K562 (cell line): Measurements from ENCODE around the gene ALOX12. TPM values are rescaled to one million over a fixed set of nuclear protein-coding genes. Genes with fewer than 3 reads are reported as not detected.

Experiments
- ARID1B ChIP-seq: fragments of 450-650 bp; IDR thresholded peaks from 2 replicates; pipeline ENCODE4 v1.6.1; 2016; ENCODE audit warnings: antibody characterized with exemption, mild to moderate bottlenecking, inconsistent platforms
- CHD4 ChIP-seq: fragments of 200-600 bp; sonication (generic); IDR thresholded peaks from 3 replicates; pipeline ENCODE4 v1.6.1; 2012; ENCODE audit warnings: low read depth, mild to moderate bottlenecking, mixed read lengths, low read length, inconsistent platforms; ENCODE audit not compliant: insufficient read depth, insufficient replicate concordance, poor library complexity, severe bottlenecking
- DPF2 ChIP-seq: fragments of 450-650 bp; IDR thresholded peaks from 2 replicates; pipeline ENCODE4 v1.6.1; 2016
- EGR1 ChIP-seq: fragments of 450-650 bp; conservative IDR thresholded peaks from 2 replicates; pipeline ENCODE4 v1.6.1; 2017; ENCODE audit warnings: mild to moderate bottlenecking
- EP400 ChIP-seq: fragments of 450-650 bp; IDR thresholded peaks from 2 replicates; pipeline ENCODE4 v1.6.1; 2017; ENCODE audit warnings: antibody characterized with exemption, mild to moderate bottlenecking, moderate library complexity
- HMBOX1 ChIP-seq: sonication (generic); IDR thresholded peaks from 2 replicates; pipeline ENCODE4 v1.6.1; 2016
- MAFG ChIP-seq: fragments of 450-650 bp; conservative IDR thresholded peaks from 2 replicates; pipeline ENCODE4 v1.6.1; 2016; ENCODE audit warnings: missing genetic modification characterization, missing compliant biosample characterization
- RBM17 ChIP-seq: fragments of 200-400 bp; formaldehyde crosslinking; IDR thresholded peaks from 2 replicates; pipeline ENCODE4 v1.6.1; 2017; ENCODE audit warnings: low read depth, mild to moderate bottlenecking, low read length, borderline replicate concordance
- RFX5 ChIP-seq: IDR thresholded peaks from 2 replicates; pipeline ENCODE4 v1.6.1; 2011; ENCODE audit warnings: low read depth, mild to moderate bottlenecking, improper control_type of control experiment, low read length
- SRF ChIP-seq, 2 experiments: fragments of 250-450, 450-650 bp in 1 of 2; sonication (Bioruptor Pico) in 1 of 2; sonication (generic) in 1 of 2; formaldehyde crosslinking; IDR thresholded peaks; 2 replicates each; pipeline versions ENCODE4 v1.5.0 to v1.5.1; 2020 to 2022; ENCODE audit warnings: mild to moderate bottlenecking in 1 of 2, missing genetic modification reagents in 1 of 2
- SRSF7 ChIP-seq: fragments of 200-400 bp; formaldehyde crosslinking; optimal IDR thresholded peaks from 2 replicates; pipeline ENCODE3; 2017; ENCODE audit warnings: mild to moderate bottlenecking, low read depth, low read length
- ZBTB8A ChIP-seq: fragments of 450-650 bp; IDR thresholded peaks from 2 replicates; pipeline ENCODE4 v1.6.1; 2018; ENCODE audit warnings: mild to moderate bottlenecking, moderate library complexity; ENCODE audit not compliant: partially characterized antibody
- ZNF592 ChIP-seq: fragments of 450-650 bp; IDR thresholded peaks from 2 replicates; pipeline ENCODE4 v1.6.1; 2017; ENCODE audit warnings: antibody characterized with exemption, mild to moderate bottlenecking
- ZNF644 ChIP-seq: fragments of 200-800 bp; sonication (Bioruptor generic); IDR thresholded peaks from 2 replicates; pipeline ENCODE4 v1.6.1; 2016; ENCODE audit warnings: low read depth, missing genetic modification characterization, missing compliant biosample characterization
- ZSCAN29 ChIP-seq: fragments of 450-650 bp; IDR thresholded peaks from 2 replicates; pipeline ENCODE4 v1.6.1; 2017
- polyA plus RNA-seq, 8 experiments: library from polyadenylated mRNA; depleted of rRNA in 4 of 8; stranded (reverse) in 5 of 8; unstranded in 3 of 8; fragments of >200 nt; fragmentation: Nextera tagmentation in 2 of 8; fragmentation: Illumina TruSeq in 1 of 8; extraction: Ambion mirVana in 2 of 8; extraction: Trizol in 1 of 8; gene quantifications; 2 replicates each; pipeline versions ENCODE4 v1.2.1 to v1.2.3, GENCODE V29; 2011 to 2014; ENCODE audit warnings: inconsistent platforms in 1 of 8, missing spikeins in 1 of 8
- total RNA-seq, 7 experiments: library from RNA; depleted of rRNA in 6 of 7; stranded (reverse); fragments of >200 nt in 6 of 7; fragmentation: Illumina TruSeq in 2 of 7; extraction: Trizol in 2 of 7; gene quantifications; 2 replicates each; pipeline versions ENCODE4 v1.2.1 to v1.2.3, GENCODE V29; 2011 to 2021; ENCODE audit warnings: low replicate concordance in 1 of 7
- TF ChIP-seq, protein P1 (sequence below), 2 experiments: fragments of 450-650 bp; IDR thresholded peaks; 2 replicates each; pipeline ENCODE4 v1.6.1; 2016; ENCODE audit warnings: mild to moderate bottlenecking in 2 of 2, borderline replicate concordance in 1 of 2, low read depth in 1 of 2, moderate library complexity in 1 of 2

The ALOX12 gene
- total and polyA plus RNA-seq, 9 of the 15 experiments (the other 6 are each of a cell fraction or from before 2014, with no cell fraction given): 0.09 to 1.1 (median 0.47) TPM; not detected in 1

DNA sequence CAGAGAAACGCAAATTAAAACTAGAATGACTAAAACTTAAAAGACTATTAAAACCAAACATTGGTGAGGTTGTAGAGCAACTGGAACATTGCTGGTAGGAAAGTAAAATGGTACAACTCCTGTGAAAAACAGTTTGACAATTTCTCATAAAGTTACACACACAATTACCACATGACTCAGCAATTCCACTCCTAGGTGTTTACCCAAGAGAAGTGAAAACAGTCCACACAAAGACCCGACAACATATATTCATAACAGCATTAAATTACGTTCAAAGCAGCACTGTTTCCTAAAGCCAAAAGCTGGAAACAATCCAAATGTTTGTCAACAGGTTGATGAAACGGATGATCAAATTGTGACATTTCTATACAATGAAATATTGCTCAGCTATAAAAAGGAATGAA is 26.5 kb upstream of the ALOX12 start (continued):
- TF ChIP-seq CHD4: no peak
- no peak for TF ChIP-seq RBM17
- TF ChIP-seq MAFG (tag): peak; percentile 98
- no peak for TF ChIP-seq RFX5
- peak; percentile 72 for TF ChIP-seq DPF2
- TF ChIP-seq HMBOX1: no peak
- no peak for TF ChIP-seq ZNF644 (tag)
- no peak for TF ChIP-seq ZSCAN29
- no peak for TF ChIP-seq EGR1
- TF ChIP-seq ARID1B: peak; percentile 62
- TF ChIP-seq, protein P1, sequence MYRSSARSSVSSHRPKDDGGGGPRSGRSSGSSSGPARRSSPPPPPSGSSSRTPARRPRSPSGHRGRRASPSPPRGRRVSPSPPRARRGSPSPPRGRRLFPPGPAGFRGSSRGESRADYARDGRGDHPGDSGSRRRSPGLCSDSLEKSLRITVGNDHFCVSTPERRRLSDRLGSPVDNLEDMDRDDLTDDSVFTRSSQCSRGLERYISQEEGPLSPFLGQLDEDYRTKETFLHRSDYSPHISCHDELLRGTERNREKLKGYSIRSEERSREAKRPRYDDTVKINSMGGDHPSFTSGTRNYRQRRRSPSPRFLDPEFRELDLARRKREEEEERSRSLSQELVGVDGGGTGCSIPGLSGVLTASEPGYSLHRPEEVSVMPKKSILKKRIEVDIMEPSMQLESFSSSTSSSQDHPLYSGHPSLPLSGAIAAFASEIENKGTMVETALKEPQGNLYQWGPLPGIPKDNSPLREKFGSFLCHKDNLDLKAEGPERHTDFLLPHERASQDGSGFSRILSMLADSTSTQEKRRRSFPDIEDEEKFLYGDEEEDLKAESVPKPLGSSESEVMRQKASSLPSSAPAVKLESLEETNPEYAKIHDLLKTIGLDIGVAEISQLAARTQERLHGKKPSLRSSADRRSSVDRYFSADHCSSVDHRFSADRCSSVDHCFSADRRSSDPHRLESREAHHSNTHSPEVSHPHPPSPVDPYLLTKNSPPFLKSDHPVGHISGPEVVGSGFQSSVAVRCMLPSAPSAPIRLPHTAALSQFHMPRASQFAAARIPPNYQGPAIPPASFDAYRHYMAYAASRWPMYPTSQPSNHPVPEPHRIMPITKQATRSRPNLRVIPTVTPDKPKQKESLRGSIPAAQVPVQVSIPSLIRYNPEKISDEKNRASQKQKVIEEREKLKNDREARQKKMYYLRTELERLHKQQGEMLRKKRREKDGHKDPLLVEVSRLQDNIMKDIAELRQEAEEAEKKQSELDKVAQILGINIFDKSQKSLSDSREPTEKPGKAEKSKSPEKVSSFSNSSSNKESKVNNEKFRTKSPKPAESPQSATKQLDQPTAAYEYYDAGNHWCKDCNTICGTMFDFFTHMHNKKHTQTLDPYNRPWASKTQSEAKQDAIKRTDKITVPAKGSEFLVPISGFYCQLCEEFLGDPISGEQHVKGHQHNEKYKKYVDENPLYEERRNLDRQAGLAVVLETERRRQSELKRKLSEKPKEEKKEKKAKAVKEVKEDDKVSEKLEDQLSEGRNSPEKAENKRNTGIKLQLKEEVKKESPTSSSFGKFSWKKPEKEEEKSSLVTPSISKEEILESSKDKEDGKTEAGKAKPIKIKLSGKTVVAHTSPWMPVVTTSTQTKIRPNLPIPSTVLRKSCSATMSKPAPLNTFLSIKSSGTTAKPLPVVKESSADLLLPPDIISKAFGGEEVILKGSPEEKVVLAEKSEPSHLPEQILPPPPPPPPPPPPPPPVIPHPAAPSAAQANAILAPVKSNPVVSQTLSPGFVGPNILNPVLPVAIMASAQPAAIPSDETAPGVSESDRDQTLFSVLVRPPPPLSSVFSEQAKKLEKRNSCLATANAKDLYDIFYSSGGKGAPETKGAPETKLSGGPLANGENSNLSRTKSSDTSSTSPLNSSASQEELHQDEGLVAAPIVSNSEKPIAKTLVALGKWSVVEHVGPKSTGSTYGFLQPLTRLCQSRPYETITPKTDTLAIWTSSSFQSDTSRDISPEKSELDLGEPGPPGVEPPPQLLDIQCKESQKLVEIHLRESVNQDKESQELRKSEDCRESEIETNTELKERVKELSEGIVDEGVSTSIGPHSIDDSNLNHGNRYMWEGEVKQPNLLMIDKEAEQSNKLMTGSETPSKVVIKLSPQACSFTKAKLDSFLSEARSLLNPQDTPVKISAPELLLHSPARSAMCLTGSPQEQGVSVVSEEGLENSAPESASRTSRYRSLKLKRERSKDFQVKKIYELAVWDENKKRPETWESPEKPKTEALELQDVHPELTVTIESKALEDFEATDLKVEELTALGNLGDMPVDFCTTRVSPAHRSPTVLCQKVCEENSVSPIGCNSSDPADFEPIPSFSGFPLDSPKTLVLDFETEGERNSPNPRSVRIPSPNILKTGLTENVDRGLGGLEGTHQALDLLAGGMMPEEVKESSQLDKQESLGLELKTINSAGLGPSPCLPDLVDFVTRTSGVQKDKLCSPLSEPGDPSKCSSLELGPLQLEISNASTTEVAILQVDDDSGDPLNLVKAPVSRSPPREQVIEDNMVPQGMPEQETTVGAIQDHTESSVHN (IDR thresholded peaks at IDR 0.05; ENCODE audit: borderline replicate concordance in 1 of 2, low read depth in 1 of 2): no peak
- no peak for TF ChIP-seq SRF (CRISPR knock-in tag; IDR thresholded peaks at IDR 0.05)
- TF ChIP-seq EP400: peak; percentile 47; the same call in 1 of the 2 replicates
- peak; percentile 79 for TF ChIP-seq ZNF592
- no peak for TF ChIP-seq ZBTB8A
- TF ChIP-seq SRSF7: no peak
